ENCODE data around the gene SUN2. TPM values are rescaled to one million over a fixed set of nuclear protein-coding genes. Genes with fewer than 3 reads are reported as not detected.

SUN2 gene
- total and polyA plus RNA-seq, 2 of the 4 experiments (the other 2 are of a cell fraction), result 27.8 to 50.0 TPM

- no peak overlapping the region for H3K9ac ChIP-seq (ENCODE audit: low read depth, low read length)
- H4K91ac ChIP-seq (ENCODE audit: insufficient read depth, low read depth, low read length), result no peak overlapping the region
- no peak overlapping the region for H3K18ac ChIP-seq (ENCODE audit: low read depth, low read length)
- peak overlapping the region; percentile 23; the same call in 1 of the 2 replicates for H3K4ac ChIP-seq (ENCODE audit: low read depth, low read length)
- peak overlapping the region; percentile 54 for H3K14ac ChIP-seq (replicated peaks; ENCODE audit: low read depth, low read length)
- 0 out of 2 replicates have a peak overlapping the region, but pooled peaks have one; percentile 30 for H2AK5ac ChIP-seq (ENCODE audit: low read depth, low read length)
- ChIA-PET POLR2A (ENCODE audit: unreplicated experiment) (no interaction called here), CTCF (interaction anchor here (1.2 kb wide), 1 partner anchor 56 kb away, joined by 3 read pairs; no protein-coding TSS in a partner anchor)
- H2BK5ac ChIP-seq (ENCODE audit: low read depth, low read length, poor library complexity, severe bottlenecking), result no peak overlapping the region
- no peak overlapping the region for H3K4me2 ChIP-seq (ENCODE audit: low read depth, low read length)
- no peaks in the 10 kb centered on the region for H3K27me3 ChIP-seq (ENCODE audit: control insufficient read depth, insufficient read depth, low read length)
- H3K79me1 ChIP-seq (ENCODE audit: low read depth in 1 of 2, low read length in 2 of 2), result peaks cover 6 to 49% of the 10 kb centered on the region in 2 experiments; a peak in 3 of 4 replicates
- H2BK120ac ChIP-seq (ENCODE audit: low read depth, low read length), result no peak overlapping the region
- no peak overlapping the region for H2BK20ac ChIP-seq (ENCODE audit: low read depth, low read length)
- TF ChIP-seq CHD1 (IDR thresholded peaks at IDR 0.05; ENCODE audit: low read depth, low read length) (no peak), MAFK (IDR thresholded peaks at IDR 0.05; ENCODE audit: low read depth, low read length) (no peak), BHLHE40 (IDR thresholded peaks at IDR 0.05; ENCODE audit: low read depth, low read length) (no peak), MXI1 (IDR thresholded peaks at IDR 0.05; ENCODE audit: borderline replicate concordance, low read depth, low read length) (no peak), NFE2L2 (IDR thresholded peaks at IDR 0.05; ENCODE audit: low read depth, low read length) (no peak), FOS (IDR thresholded peaks at IDR 0.05; ENCODE audit: low read depth, low read length) (no peak), MAZ (IDR thresholded peaks at IDR 0.05; ENCODE audit: borderline replicate concordance, low read depth, low read length) (no peak), RFX5 (IDR thresholded peaks at IDR 0.05; ENCODE audit: low read depth, low read length) (no peak), RCOR1 (IDR thresholded peaks at IDR 0.05; ENCODE audit: insufficient replicate concordance, low read length) (no peak), CEBPB (IDR thresholded peaks at IDR 0.05; ENCODE audit: low read depth, low read length) (no peak), POLR2A (IDR thresholded peaks at IDR 0.05; ENCODE audit: low read depth, low read length) (no peak), RAD21 (IDR thresholded peaks at IDR 0.05; ENCODE audit: low read length) (no peak)
- TF ChIP-seq, protein P1, sequence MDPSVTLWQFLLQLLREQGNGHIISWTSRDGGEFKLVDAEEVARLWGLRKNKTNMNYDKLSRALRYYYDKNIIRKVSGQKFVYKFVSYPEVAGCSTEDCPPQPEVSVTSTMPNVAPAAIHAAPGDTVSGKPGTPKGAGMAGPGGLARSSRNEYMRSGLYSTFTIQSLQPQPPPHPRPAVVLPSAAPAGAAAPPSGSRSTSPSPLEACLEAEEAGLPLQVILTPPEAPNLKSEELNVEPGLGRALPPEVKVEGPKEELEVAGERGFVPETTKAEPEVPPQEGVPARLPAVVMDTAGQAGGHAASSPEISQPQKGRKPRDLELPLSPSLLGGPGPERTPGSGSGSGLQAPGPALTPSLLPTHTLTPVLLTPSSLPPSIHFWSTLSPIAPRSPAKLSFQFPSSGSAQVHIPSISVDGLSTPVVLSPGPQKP (IDR thresholded peaks at IDR 0.05; ENCODE audit: borderline replicate concordance, low read depth, low read length), result no peak
- TF ChIP-seq, protein P2, sequence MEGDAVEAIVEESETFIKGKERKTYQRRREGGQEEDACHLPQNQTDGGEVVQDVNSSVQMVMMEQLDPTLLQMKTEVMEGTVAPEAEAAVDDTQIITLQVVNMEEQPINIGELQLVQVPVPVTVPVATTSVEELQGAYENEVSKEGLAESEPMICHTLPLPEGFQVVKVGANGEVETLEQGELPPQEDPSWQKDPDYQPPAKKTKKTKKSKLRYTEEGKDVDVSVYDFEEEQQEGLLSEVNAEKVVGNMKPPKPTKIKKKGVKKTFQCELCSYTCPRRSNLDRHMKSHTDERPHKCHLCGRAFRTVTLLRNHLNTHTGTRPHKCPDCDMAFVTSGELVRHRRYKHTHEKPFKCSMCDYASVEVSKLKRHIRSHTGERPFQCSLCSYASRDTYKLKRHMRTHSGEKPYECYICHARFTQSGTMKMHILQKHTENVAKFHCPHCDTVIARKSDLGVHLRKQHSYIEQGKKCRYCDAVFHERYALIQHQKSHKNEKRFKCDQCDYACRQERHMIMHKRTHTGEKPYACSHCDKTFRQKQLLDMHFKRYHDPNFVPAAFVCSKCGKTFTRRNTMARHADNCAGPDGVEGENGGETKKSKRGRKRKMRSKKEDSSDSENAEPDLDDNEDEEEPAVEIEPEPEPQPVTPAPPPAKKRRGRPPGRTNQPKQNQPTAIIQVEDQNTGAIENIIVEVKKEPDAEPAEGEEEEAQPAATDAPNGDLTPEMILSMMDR (conservative IDR thresholded peaks at IDR 0.05; ENCODE audit: low read depth, low read length), result no peak
- TF ChIP-seq, protein P3, sequence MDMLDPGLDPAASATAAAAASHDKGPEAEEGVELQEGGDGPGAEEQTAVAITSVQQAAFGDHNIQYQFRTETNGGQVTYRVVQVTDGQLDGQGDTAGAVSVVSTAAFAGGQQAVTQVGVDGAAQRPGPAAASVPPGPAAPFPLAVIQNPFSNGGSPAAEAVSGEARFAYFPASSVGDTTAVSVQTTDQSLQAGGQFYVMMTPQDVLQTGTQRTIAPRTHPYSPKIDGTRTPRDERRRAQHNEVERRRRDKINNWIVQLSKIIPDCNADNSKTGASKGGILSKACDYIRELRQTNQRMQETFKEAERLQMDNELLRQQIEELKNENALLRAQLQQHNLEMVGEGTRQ (IDR thresholded peaks at IDR 0.05; ENCODE audit: low read depth, low read length), result no peak
- peak overlapping the region in 1 of 2 experiments; percentile 10; a peak in 1 of 4 replicates for H4K8ac ChIP-seq (ENCODE audit: low read depth in 2 of 2, low read length in 2 of 2)
- no peak overlapping the region for H3K4me3 ChIP-seq (ENCODE audit: insufficient read depth, low read depth, low read length)
- no peak overlapping the region for H2AK9ac ChIP-seq (replicated peaks; ENCODE audit: low read depth, low read length, poor library complexity)
- intact Hi-C loops (cut with micrococcal nuclease), result loop anchor here (5.0 kb wide), 1 partner anchor 56 kb away; the partner anchor contains the start of gene NPTXR
- dilution Hi-C loops (cut with HindIII; ENCODE audit: low sequenced_read_pairs, unreplicated experiment), result no loop called here
- H2AFZ ChIP-seq (replicated peaks; ENCODE audit: low read length, poor library complexity), result no peak overlapping the region
- no peak for DNase-seq
- H3K9me1 ChIP-seq (ENCODE audit: insufficient read depth, low read length), result peaks cover 31% of the 10 kb centered on the region
- H3K4me1 ChIP-seq (ENCODE audit: control insufficient read depth, insufficient read depth, low read length), result peaks cover 14% of the 10 kb centered on the region
- 86% methylated on average over 2 of the region's 3 CpGs; no CpG with 5 or more reads in 1 of the 2 experiments for WGBS, 2 experiments (ENCODE audit: extremely low coverage in 2 of 2, insufficient read length in 1 of 2)
- no peak overlapping the region for H2BK15ac ChIP-seq (ENCODE audit: low read depth, low read length)
- no peak overlapping the region for H3K27ac ChIP-seq (ENCODE audit: insufficient read depth, low read length)
- peaks cover 7% of the 10 kb centered on the region for H3K36me3 ChIP-seq (ENCODE audit: control insufficient read depth, insufficient read depth, low read length)
- no peak overlapping the region for H3K23ac ChIP-seq (ENCODE audit: low read depth, low read length)
- no peak for ATAC-seq (ENCODE audit: low read depth)
- no peaks in the 10 kb centered on the region for H3K9me3 ChIP-seq (ENCODE audit: control insufficient read depth, insufficient read depth, low read length)
- no peak overlapping the region for H4K5ac ChIP-seq (ENCODE audit: low read depth, low read length)
- in situ Hi-C loops (cut with MboI; ENCODE audit: low sequenced_read_pairs), result no loop called here
- H3K56ac ChIP-seq (ENCODE audit: extremely low read depth, insufficient read depth, low read length), result no peak overlapping the region
- H4K20me1 ChIP-seq (ENCODE audit: insufficient read depth, low read length), result peaks cover 10% of the 10 kb centered on the region; the same call in 1 of the 2 replicates
- no TSS peak for BruUV-seq (replicated peaks)
These were observed 30.8 kb upstream of the SUN2 start for GRCh38 chr22:38786631-38787030.
